Sigmoid colon (tissue), 7 donors: Measurements from ENCODE around the gene CSF2. TPM values are rescaled to one million over a fixed set of nuclear protein-coding genes. Genes with fewer than 3 reads are reported as not detected.

Experiments used
- DNase-seq: peaks from one replicate; pipeline ENCODE4 v3.0.0-alpha.2; 2019
- H3K27ac ChIP-seq, 4 donors: fragments of 200-600 bp; sonication (generic); one replicate each; pipeline ENCODE4 v1.5.1; 2016 to 2019; ENCODE audit warnings: mild to moderate bottlenecking in 1 of 4
- H3K27me3 ChIP-seq, 3 donors: fragments of 200-600 bp; sonication (generic); one replicate each; pipeline ENCODE4 v1.5.1; 2019; ENCODE audit warnings: mild to moderate bottlenecking in 1 of 3
- H3K36me3 ChIP-seq, 4 donors: fragments of 200-600 bp; sonication (generic); one replicate each; pipeline ENCODE4 v1.5.1; 2016 to 2019
- H3K4me1 ChIP-seq, 4 donors: fragments of 200-600 bp; sonication (generic); one replicate each; pipeline ENCODE4 v1.5.1; 2017 to 2019
- H3K4me3 ChIP-seq, 4 donors: fragments of 200-600 bp; sonication (generic); one replicate each; pipeline ENCODE4 v1.5.1; 2017 to 2019; ENCODE audit warnings: mild to moderate bottlenecking in 2 of 4, moderate library complexity in 1 of 4
- H3K9me3 ChIP-seq, 4 donors: fragments of 200-600 bp in 3 of 4; sonication (generic) in 3 of 4; one replicate each; pipeline versions ENCODE4 v1.5.1 to v1.6.1; 2013 to 2019
- EP300 ChIP-seq, 4 donors: sonication (generic); formaldehyde crosslinking; IDR thresholded peaks; one replicate each; pipeline ENCODE4 v1.6.1; 2017; ENCODE audit warnings: antibody characterized with exemption in 4 of 4
- POLR2A ChIP-seq, 2 donors: fragments of 450-650 bp; IDR thresholded peaks; one replicate each; pipeline ENCODE4 v1.6.1; 2016; ENCODE audit warnings: antibody characterized with exemption in 2 of 2, mild to moderate bottlenecking in 2 of 2, moderate library complexity in 2 of 2
- POLR2AphosphoS5 ChIP-seq, 4 donors: sonication (generic); formaldehyde crosslinking; IDR thresholded peaks; one replicate each; pipeline ENCODE4 v1.6.1; 2017; ENCODE audit warnings: antibody characterized with exemption in 4 of 4
- WGBS, 2 donors: extraction: QIAGEN DNeasy Blood & Tissue Kit; methylation state at CpG; one replicate each; pipeline ENCODE4 v1.1.7; 2013; 5-methylcytosine and 5-hydroxymethylcytosine counted together
- intact Hi-C: fragments of 100-400 bp; cut with DNase I; formaldehyde crosslinking; loops from one replicate; pipeline ENCODE4 v1.15.1; 2023
- polyA plus RNA-seq, 3 donors: library from polyadenylated mRNA; stranded (reverse); fragments of 200-250 nt; gene quantifications; one replicate each; pipeline ENCODE4 v1.2.3, GENCODE V29; 2013
- total RNA-seq, 4 donors: library from RNA; depleted of rRNA; stranded (reverse); fragments of >200 nt; gene quantifications; one replicate each; pipeline ENCODE4 v1.1.0, GENCODE V29; 2016
- TF ChIP-seq, protein P1 (sequence below), 4 experiments: fragments of 450-650 bp in 3 of 4; fragments of 200-600 bp in 1 of 4; IDR thresholded peaks; one replicate each; pipeline ENCODE4 v1.5.1; 2016 to 2019; ENCODE audit warnings: antibody characterized with exemption in 4 of 4, mild to moderate bottlenecking in 3 of 4, moderate library complexity in 2 of 4
- donor health status: healthy with polysubstance abuse.
- donor health status: Bipolar disorder and iron deficiency.
- donor health status: healthy.

CSF2 gene
- total and polyA plus RNA-seq, 7 donors = 1.1 TPM; not detected in 6

DNA sequence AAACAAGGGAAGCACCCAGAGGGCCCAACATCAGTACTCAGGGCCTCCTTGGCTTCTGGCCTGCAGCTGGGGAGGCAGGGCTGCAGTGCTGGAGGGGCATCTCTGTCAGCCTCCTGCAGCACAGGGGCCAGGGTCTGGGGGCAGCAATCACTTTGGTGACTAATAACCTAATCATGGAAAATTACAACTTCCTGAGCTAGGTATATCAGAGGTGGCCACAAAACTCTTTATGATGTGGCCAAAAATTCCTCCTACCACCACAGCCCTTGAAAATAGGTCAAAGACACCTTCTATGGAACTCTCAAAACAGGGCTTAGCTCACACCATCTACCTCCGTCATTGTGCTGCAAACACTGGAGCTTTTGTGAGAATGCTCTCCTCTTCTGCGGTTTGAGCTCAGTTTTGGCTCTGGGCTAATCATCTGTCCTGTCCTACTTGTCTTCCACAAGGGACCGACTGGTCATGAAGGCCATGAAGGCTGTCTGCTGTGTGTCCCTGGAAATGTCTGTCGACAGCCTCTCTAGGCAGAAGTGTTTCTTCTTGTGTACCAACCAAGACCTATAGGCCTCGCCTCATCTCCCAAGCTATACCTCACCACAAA, 28.6 kb downstream of the CSF2 start:
- no peak overlapping the region for H3K27ac ChIP-seq
- no peak for DNase-seq
- intact Hi-C loops = no loop called here

GRCh38 chr5:132102944-132103331, 29.3 kb downstream of the CSF2 start:
- 57 to 72% methylated on average over 3 of the region's 3 CpGs for WGBS, 2 donors

More for the DNA sequence above, 28.6 kb downstream of the CSF2 start:
- Histone ChIP-seq H3K4me3 (no peak overlapping the region), H3K9me3 (no peaks in the 10 kb centered on the region), H3K4me1 (peaks cover 0 to 10% (median 4%) of the 10 kb centered on the region in 4 donors), H3K27me3 (no peaks in the 10 kb centered on the region), H3K36me3 (no peaks in the 10 kb centered on the region)
- WGBS, 2 donors = 79 to 90% methylated on average over 5 of the region's 5 CpGs
- TF ChIP-seq POLR2AphosphoS5 (IDR thresholded peaks at IDR 0.05) (no peak), EP300 (IDR thresholded peaks at IDR 0.05) (no peak), POLR2A (IDR thresholded peaks at IDR 0.05) (no peak)
- TF ChIP-seq, protein P1, sequence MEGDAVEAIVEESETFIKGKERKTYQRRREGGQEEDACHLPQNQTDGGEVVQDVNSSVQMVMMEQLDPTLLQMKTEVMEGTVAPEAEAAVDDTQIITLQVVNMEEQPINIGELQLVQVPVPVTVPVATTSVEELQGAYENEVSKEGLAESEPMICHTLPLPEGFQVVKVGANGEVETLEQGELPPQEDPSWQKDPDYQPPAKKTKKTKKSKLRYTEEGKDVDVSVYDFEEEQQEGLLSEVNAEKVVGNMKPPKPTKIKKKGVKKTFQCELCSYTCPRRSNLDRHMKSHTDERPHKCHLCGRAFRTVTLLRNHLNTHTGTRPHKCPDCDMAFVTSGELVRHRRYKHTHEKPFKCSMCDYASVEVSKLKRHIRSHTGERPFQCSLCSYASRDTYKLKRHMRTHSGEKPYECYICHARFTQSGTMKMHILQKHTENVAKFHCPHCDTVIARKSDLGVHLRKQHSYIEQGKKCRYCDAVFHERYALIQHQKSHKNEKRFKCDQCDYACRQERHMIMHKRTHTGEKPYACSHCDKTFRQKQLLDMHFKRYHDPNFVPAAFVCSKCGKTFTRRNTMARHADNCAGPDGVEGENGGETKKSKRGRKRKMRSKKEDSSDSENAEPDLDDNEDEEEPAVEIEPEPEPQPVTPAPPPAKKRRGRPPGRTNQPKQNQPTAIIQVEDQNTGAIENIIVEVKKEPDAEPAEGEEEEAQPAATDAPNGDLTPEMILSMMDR (IDR thresholded peaks at IDR 0.05) = no peak

GRCh38 chr5:132103332-132103951, 29.9 kb downstream of the CSF2 start:
- peak; percentile 88 for DNase-seq
- intact Hi-C loops = no loop called here
- no peak overlapping the region for H3K4me3 ChIP-seq
- peak overlapping the region in 1 of 4 donors; percentile 31 for H3K27ac ChIP-seq
- H3K4me1 ChIP-seq = peaks cover 0 to 10% (median 4%) of the 10 kb centered on the region in 4 donors
- no peaks in the 10 kb centered on the region for H3K9me3 ChIP-seq
- H3K27me3 ChIP-seq = no peaks in the 10 kb centered on the region
- no peaks in the 10 kb centered on the region for H3K36me3 ChIP-seq
- no peak for TF ChIP-seq POLR2A (IDR thresholded peaks at IDR 0.05)
- TF ChIP-seq, protein P1 (IDR thresholded peaks at IDR 0.05) = no peak
- TF ChIP-seq EP300 (IDR thresholded peaks at IDR 0.05) = no peak
- no peak for TF ChIP-seq POLR2AphosphoS5 (IDR thresholded peaks at IDR 0.05)

More at GRCh38 chr5:132102944-132103331, 29.3 kb downstream of the CSF2 start:
- no peak overlapping the region for H3K4me3 ChIP-seq
- H3K9me3 ChIP-seq = no peaks in the 10 kb centered on the region
- H3K27ac ChIP-seq = peak overlapping the region in 1 of 4 donors; percentile 31
- DNase-seq = no peak
- H3K4me1 ChIP-seq = peaks cover 0 to 10% (median 4%) of the 10 kb centered on the region in 4 donors
- intact Hi-C loops = no loop called here
- TF ChIP-seq POLR2A (IDR thresholded peaks at IDR 0.05) = no peak
- no peak for TF ChIP-seq EP300 (IDR thresholded peaks at IDR 0.05)
- TF ChIP-seq, protein P1 (IDR thresholded peaks at IDR 0.05) = no peak
- no peak for TF ChIP-seq POLR2AphosphoS5 (IDR thresholded peaks at IDR 0.05)
- no peaks in the 10 kb centered on the region for H3K36me3 ChIP-seq
- no peaks in the 10 kb centered on the region for H3K27me3 ChIP-seq

GRCh38 chr5:132103969-132104391, 30.4 kb downstream of the CSF2 start:
- peak overlapping the region in 1 of 4 donors; percentile 31 for H3K27ac ChIP-seq
- no peak for DNase-seq
- H3K9me3 ChIP-seq = no peaks in the 10 kb centered on the region
- TF ChIP-seq EP300 (IDR thresholded peaks at IDR 0.05) (no peak), POLR2A (IDR thresholded peaks at IDR 0.05) (no peak), POLR2AphosphoS5 (IDR thresholded peaks at IDR 0.05) (no peak)
- TF ChIP-seq, protein P1 (IDR thresholded peaks at IDR 0.05) = no peak
- H3K4me3 ChIP-seq = no peak overlapping the region
- H3K27me3 ChIP-seq = no peaks in the 10 kb centered on the region
- no peaks in the 10 kb centered on the region for H3K36me3 ChIP-seq
- intact Hi-C loops = no loop called here
- peaks cover 0 to 10% (median 4%) of the 10 kb centered on the region in 4 donors for H3K4me1 ChIP-seq
- WGBS, 2 donors = 50 to 84% methylated on average over 6 of the region's 6 CpGs
